Small intestine (tissue), 7 donors: ENCODE results near the gene PHF12. TPM values are rescaled to one million over a fixed set of nuclear protein-coding genes. Genes with fewer than 3 reads are reported as not detected.
"Not testable (repeated sequence)": the region's sequence is repeated elsewhere in the genome, so short reads cannot be mapped to it uniquely, and the experiment has no call there.

Experiments used
- DNase-seq, 2 donors: peaks; one replicate each; pipeline versions ENCODE4 v3.0.0 to v3.0.0-alpha.2; 2013
- FAIRE-seq: peaks from 2 replicates; lab custom pipeline; 2012; peaks lifted over from hg19 to GRCh38; lab: Jason Lieb, UNC
- H3K27ac ChIP-seq, 3 donors: one replicate each; pipeline ENCODE4 v1.5.1; 2013; ENCODE audit warnings: low read length in 2 of 3, mild to moderate bottlenecking in 2 of 3, control low read depth in 1 of 3, inconsistent platforms in 1 of 3, low read depth in 1 of 3, moderate library complexity in 1 of 3
- H3K27me3 ChIP-seq, 3 donors: one replicate each; pipeline ENCODE4 v1.6.1; 2013; ENCODE audit warnings: low read length in 3 of 3, inconsistent platforms in 1 of 3; ENCODE audit not compliant: control insufficient read depth in 3 of 3, insufficient read depth in 3 of 3
- H3K36me3 ChIP-seq, 3 donors: one replicate each; pipeline ENCODE4 v1.6.1; 2013; ENCODE audit warnings: low read length in 3 of 3, inconsistent platforms in 1 of 3, low read depth in 1 of 3, mild to moderate bottlenecking in 1 of 3, moderate library complexity in 1 of 3; ENCODE audit not compliant: control insufficient read depth in 3 of 3, insufficient read depth in 2 of 3
- H3K4me1 ChIP-seq, 3 donors: one replicate each; pipeline ENCODE4 v1.6.1; 2013; ENCODE audit warnings: low read length in 2 of 3, inconsistent platforms in 1 of 3, low read depth in 1 of 3, mild to moderate bottlenecking in 1 of 3, moderate library complexity in 1 of 3; ENCODE audit not compliant: control insufficient read depth in 3 of 3, insufficient read depth in 2 of 3
- H3K4me3 ChIP-seq, 3 donors: one replicate each; pipeline ENCODE4 v1.5.1; 2013; ENCODE audit warnings: low read length in 3 of 3, control low read depth in 1 of 3, inconsistent platforms in 1 of 3, low read depth in 1 of 3, mild to moderate bottlenecking in 1 of 3, moderate library complexity in 1 of 3
- H3K9me3 ChIP-seq, 2 donors: one replicate each; pipeline ENCODE4 v1.6.1; 2013; ENCODE audit warnings: low read depth in 1 of 2, low read length in 1 of 2; ENCODE audit not compliant: control insufficient read depth in 2 of 2, insufficient read depth in 1 of 2
- WGBS, 3 donors: extraction: QIAGEN DNeasy Blood & Tissue Kit; methylation state at CpG; one replicate each; pipeline ENCODE4 v1.1.7; 2013; 5-methylcytosine and 5-hydroxymethylcytosine counted together
- polyA plus RNA-seq, 4 donors: library from polyadenylated mRNA; stranded (reverse) in 3 of 4; unstranded in 1 of 4; fragments of 200-250 nt in 3 of 4; fragments of 120-200 nt in 1 of 4; gene quantifications; one replicate each; pipeline versions ENCODE4 v1.2.1 to v1.2.3, GENCODE V29; 2013
- donor health status: healthy with polysubstance abuse.
- donor health status: control.
- donor health status: control.
- donor health status: Bipolar disorder and iron deficiency.
- donor health status: healthy.

The PHF12 gene
- polyA plus RNA-seq, 4 donors = 6.5 to 26.1 (median 15.1) TPM

DNA sequence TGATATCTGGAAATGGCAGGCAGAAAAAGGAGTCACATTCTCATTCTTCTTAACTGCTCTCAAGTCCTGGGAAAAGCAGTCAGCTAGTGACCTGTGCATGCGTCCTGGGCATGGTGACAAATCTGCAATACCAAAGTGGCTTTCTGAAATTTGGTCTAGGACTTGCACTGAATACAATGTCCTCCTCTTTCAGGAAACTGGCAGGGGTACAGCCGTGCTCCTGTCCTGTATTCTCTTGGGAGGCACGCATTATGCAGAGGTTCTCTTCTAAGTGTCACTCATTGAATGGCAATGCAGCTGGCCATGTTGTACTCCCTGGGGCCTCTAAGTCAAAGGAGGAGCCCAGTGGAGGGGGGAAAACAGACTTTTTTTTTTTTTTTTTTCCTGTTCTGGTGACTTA lies 10.6 kb downstream of the PHF12 start:
- H3K9me3 ChIP-seq = no peaks in the 10 kb centered on the region
- WGBS, 3 donors = 70 to 88% (median 77%) methylated on average over 3 of the region's 3 CpGs
- H3K36me3 ChIP-seq = peaks cover 2 to 20% (median 9%) of the 10 kb centered on the region in 3 donors
- H3K27me3 ChIP-seq = no peaks in the 10 kb centered on the region
- FAIRE-seq = no peak
- no peak for DNase-seq
- peaks cover 0 to 14% (median 0%) of the 10 kb centered on the region in 3 donors for H3K4me1 ChIP-seq
- H3K27ac ChIP-seq = no peak overlapping the region
- H3K4me3 ChIP-seq = no peak overlapping the region

DNA sequence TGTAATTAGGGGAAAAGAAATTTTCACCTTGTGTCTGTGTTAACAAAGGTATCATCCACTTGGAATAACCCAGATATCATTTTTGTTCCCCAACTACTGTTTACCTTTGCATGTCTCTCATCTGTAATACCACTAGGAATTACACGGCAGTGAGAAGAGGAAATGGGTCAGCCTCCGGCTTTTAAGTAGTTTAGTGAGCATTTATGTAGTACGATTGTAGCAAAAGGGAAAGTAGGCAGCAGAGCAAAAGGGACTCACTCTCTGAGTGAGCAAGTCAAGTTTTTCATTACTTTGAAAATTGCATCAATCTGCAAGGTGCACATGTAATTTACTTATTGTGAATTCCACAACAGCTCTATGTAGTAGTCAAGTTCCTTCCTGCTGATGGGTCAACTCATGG lies 11.2 kb downstream of the PHF12 start:
- Histone ChIP-seq H3K4me3 (no peak overlapping the region), H3K9me3 (no peaks in the 10 kb centered on the region), H3K4me1 (peaks cover 0 to 15% (median 0%) of the 10 kb centered on the region in 3 donors), H3K27ac (no peak overlapping the region), H3K27me3 (no peaks in the 10 kb centered on the region), H3K36me3 (peaks cover 2 to 18% (median 9%) of the 10 kb centered on the region in 3 donors)
- FAIRE-seq = no peak
- DNase-seq = no peak
- 42 to 72% (median 66%) methylated on average over 3 of the region's 3 CpGs for WGBS, 3 donors

GRCh38 chr17:28938552-28938951 lies 12.8 kb downstream of the PHF12 start:
- no peaks in the 10 kb centered on the region for H3K27me3 ChIP-seq
- no peak for DNase-seq
- H3K36me3 ChIP-seq = peaks cover 2 to 14% (median 9%) of the 10 kb centered on the region in 3 donors
- no peak overlapping the region for H3K27ac ChIP-seq
- no peaks in the 10 kb centered on the region for H3K9me3 ChIP-seq
- peaks cover 0 to 15% (median 0%) of the 10 kb centered on the region in 3 donors for H3K4me1 ChIP-seq
- no peak for FAIRE-seq
- no peak overlapping the region for H3K4me3 ChIP-seq

DNA sequence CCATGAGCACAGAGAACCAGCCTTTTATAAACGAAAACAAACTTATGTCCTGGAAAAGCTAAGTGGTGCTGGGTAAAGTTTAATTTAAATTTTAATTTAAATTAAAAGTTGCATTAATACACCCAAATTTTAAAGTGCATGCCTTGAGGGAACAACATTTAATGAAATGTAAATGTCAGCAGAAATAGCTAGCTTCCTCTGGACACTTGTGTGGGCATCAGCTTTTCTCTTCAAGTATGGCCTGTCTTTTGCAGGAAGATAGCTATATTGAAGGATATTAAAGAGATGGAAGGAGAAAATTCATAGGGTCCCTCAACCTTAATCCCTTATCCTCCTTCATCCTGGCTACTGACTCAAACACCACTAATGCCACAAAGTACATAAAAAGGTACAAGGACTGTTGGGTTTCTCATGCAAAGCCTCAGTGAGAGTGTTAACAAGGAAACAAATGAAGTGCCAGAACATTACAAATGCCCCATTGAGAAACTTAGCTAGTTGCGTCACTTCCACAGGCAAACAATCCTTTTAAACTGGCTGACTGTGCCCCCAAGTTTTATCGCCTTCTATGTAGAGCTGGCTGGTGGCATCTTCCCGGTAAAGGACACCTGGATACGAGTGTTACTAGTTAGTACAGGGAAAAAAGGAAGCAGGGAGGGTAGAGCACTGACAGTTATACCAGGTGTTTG lies 14.1 kb downstream of the PHF12 start:
- peaks cover 0 to 15% (median 0%) of the 10 kb centered on the region in 3 donors for H3K4me1 ChIP-seq
- no peak for DNase-seq
- no peaks in the 10 kb centered on the region for H3K9me3 ChIP-seq
- FAIRE-seq = no peak
- H3K36me3 ChIP-seq = peaks cover 2 to 14% (median 9%) of the 10 kb centered on the region in 3 donors
- WGBS, 3 donors = 62 to 70% (median 65%) methylated on average over 5 of the region's 5 CpGs
- no peaks in the 10 kb centered on the region for H3K27me3 ChIP-seq
- no peak overlapping the region for H3K4me3 ChIP-seq
- no peak overlapping the region for H3K27ac ChIP-seq

- Histone ChIP-seq H3K4me1 (peaks cover 0 to 15% (median 0%) of the 10 kb centered on the region in 3 donors), H3K27me3 (no peaks in the 10 kb centered on the region), H3K4me3 (no peak overlapping the region), H3K27ac (no peak overlapping the region), H3K9me3 (no peaks in the 10 kb centered on the region), H3K36me3 (peaks cover 2 to 16% (median 6%) of the 10 kb centered on the region in 3 donors)
- FAIRE-seq (no peak), DNase-seq (no peak)
- 78 to 83% (median 80%) methylated on average over 8 of the region's 8 CpGs for WGBS, 3 donors
These were observed 15.4 kb downstream of the PHF12 start for GRCh38 chr17:28935744-28936460.

DNA sequence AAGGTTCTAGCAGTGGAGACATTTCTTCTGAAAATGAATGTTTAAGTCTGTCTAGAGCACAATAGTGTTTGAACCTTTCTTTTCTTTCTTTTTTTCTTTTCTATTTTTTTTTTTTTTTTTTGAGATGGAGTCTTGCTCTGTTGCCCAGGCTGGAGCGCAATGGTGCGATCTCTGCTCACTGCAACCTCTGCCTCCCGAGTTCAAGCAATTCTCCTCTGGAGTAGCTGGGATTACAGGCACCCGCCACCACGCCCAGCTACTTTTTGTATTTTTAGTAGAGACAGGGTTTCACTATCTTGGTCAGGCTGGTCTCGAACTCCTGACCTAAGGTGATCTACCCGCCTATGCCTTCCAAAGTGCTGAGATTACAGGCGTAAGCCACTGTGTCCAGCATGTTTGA lies 16.8 kb downstream of the PHF12 start:
- H3K9me3 ChIP-seq, H3K27me3 ChIP-seq, H3K4me3 ChIP-seq, H3K27ac ChIP-seq, DNase-seq, FAIRE-seq: not testable (repeated sequence)
- 95 to 97% (median 95%) methylated on average over 8 of the region's 8 CpGs for WGBS, 3 donors
- Histone ChIP-seq H3K36me3 (peaks cover under 1 to 15% (median 4%) of the 10 kb centered on the region in 3 donors), H3K4me1 (peaks cover 0 to 15% (median 0%) of the 10 kb centered on the region in 3 donors)

- no peak for FAIRE-seq
- 94 to 98% (median 98%) methylated on average over 2 of the region's 2 CpGs for WGBS, 3 donors
- H3K9me3 ChIP-seq = no peaks in the 10 kb centered on the region
- H3K4me1 ChIP-seq = no peaks in the 10 kb centered on the region
- no peak overlapping the region for H3K27ac ChIP-seq
- no peaks in the 10 kb centered on the region for H3K27me3 ChIP-seq
- DNase-seq = no peak
- peaks cover 0 to 25% (median 5%) of the 10 kb centered on the region in 3 donors for H3K36me3 ChIP-seq
- H3K4me3 ChIP-seq = no peak overlapping the region
These were observed 21.5 kb downstream of the PHF12 start for GRCh38 chr17:28929787-28930186.

DNA sequence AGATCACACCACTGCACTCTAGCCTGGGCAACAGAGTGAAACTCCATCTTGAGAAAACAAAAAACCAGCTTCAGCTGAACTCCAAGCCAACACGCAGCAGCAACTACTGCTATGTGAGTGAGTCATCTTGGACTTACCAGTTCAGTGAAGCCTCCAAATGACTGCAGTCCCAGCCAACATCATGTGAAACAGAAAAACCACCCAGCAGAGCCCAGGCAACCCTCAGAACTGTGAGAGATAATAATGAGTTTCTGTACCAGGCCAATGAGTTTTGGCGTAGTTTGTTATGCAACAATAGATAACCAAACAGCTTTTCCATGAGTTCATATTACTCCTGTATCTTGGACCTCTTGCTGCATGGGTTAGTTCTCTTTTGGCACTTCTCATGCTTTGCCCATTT lies 23.3 kb downstream of the PHF12 start:
- Histone ChIP-seq H3K4me1 (no peaks in the 10 kb centered on the region), H3K9me3 (no peaks in the 10 kb centered on the region), H3K4me3 (no peak overlapping the region), H3K27me3 (no peaks in the 10 kb centered on the region), H3K36me3 (peaks cover 0 to 32% (median 13%) of the 10 kb centered on the region in 3 donors), H3K27ac (no peak overlapping the region)
- FAIRE-seq (no peak), DNase-seq (no peak)
- WGBS, 3 donors = 85 to 93% (median 88%) methylated on average over 2 of the region's 2 CpGs
